ENCODE measurements around the gene PRUNE2. TPM values are rescaled to one million over a fixed set of nuclear protein-coding genes. Genes with fewer than 3 reads are reported as not detected.
"Not testable (repeated sequence)": the region's sequence is repeated elsewhere in the genome, so short reads cannot be mapped to it uniquely, and the experiment has no call there.

Gene PRUNE2
- total RNA-seq, 1 experiment from 2014 or later: not detected

GRCh38 chr9:76598981-76599380 is 306.9 kb downstream of the PRUNE2 start:
- in situ Hi-C loops (cut with HindIII; ENCODE audit: low sequenced_read_pairs): no loop called here

GRCh38 chr9:76595645-76596044 is 310.3 kb downstream of the PRUNE2 start:
- DNase-seq (ENCODE audit: low spot score): no peak
- in situ Hi-C loops (cut with HindIII; ENCODE audit: low sequenced_read_pairs): no loop called here

More at GRCh38 chr9:76598981-76599380, 306.9 kb downstream of the PRUNE2 start:
- no peak for DNase-seq (ENCODE audit: low spot score)

DNA sequence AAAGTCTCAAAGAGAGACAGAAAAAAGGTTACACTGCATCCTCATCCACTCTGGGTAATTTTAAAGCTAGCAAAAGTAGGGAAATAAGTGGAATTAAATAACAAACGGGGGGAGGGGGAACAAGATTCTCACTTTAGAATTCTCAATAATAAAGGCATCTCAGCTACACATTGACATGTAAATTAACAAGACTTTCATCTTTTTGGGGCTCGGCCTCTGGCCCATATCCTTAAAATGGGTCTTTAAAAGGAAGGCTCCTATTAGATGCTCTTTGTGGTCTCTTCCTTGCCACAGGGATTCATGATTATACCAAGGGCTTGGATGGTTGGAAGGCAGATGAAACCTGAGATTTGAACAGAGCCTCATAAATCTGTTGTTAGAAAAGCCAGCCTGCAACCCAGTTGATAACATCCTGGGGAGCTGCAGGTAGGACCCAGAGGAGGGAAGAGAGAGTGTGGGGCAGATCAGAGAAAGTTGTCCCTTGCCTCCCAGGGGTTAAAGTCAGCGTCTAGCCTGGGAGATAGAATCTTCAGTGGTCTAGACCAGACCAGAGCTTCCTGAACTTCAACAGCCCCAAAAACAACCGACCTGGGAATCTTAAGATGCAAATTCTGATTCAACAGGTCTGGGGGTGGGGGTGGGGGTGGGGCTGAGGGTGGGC is 311.0 kb downstream of the PRUNE2 start:
- no peak for DNase-seq (ENCODE audit: low spot score)
- in situ Hi-C loops (cut with HindIII; ENCODE audit: low sequenced_read_pairs): no loop called here

DNA sequence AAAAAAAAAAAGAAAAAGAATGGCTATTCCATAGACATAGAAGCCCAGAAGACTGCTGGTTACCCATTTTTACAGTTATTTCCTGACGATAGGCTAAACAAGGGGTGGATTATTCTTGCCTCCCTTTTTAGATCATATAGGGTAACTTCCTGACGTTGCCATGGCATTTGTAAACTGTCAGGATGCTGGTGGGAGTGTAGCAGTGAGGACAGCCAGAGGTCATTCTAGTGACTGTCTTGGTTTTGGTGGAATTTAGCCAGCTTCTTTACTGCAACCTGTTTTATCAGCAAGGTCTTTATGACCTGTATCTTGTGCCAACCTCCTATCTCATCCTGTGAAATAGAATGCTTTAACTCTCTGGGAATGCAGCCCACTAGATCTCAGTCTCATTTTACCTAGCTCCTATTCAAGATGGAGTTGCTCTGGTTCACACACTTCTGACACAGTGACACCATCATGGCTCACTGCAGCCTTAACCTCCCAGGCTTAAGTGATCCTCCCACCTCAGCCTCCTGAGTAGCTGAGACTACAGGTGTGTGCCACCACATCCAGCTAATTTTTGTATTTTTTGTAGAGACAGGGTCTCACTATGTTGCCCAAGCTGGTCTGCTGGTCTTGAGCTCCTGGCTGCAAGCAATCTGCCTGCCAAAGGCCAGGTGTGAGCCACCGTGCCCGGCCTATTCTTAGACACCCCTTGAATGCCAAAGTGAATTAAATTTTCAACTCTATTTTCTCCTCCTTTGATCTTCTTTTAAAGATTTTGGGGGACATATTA is 311.8 kb downstream of the PRUNE2 start:
- in situ Hi-C loops (cut with HindIII; ENCODE audit: low sequenced_read_pairs): not testable (repeated sequence)

GRCh38 chr9:76592974-76593347 is 313.0 kb downstream of the PRUNE2 start:
- in situ Hi-C loops (cut with HindIII; ENCODE audit: low sequenced_read_pairs): no loop called here

More for the DNA sequence above, 311.8 kb downstream of the PRUNE2 start:
- DNase-seq (ENCODE audit: low spot score): not testable (repeated sequence)

DNA sequence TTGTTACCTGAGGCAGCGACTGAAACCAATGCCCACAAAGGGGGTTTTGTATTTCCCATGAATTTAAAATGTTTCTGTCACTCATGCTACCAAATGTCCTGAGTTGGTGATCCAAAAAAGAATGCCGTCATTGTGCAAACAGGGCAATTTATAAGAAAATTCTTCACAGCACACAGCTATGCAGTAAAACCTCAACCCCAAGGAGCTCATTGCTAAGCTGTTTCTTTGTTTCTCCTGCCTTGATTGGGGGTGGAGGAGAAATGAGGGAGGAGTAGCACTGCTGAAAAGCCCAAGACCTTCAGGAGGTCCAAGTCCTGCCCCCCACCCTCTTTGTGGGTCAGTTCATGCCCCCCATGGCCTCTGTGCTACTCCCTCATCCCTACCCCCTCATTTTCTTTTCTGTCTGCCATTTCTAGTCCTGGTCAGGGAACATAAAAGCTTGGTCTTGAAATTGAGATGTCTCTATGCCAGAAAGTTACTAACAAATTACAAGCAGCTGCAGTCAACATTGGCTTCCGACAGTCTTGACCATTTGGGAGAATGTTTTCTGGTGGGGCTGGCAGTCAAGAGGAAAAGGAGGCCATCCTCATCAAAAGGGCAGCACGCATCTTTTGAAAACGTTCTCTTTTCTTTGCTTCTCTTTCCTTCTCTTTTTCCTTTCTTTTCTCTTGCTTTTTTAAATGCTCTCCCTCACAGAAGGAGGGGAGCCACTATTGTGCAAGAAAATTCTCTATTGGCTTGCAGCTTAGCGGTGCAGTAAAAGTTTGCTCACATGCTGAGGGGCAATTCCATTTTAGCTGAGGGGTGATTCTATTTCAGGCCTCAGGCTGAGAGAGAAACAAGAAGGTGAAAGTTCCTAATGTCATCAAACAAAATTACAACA is 313.6 kb downstream of the PRUNE2 start:
- DNase-seq (ENCODE audit: low spot score): no peak
- in situ Hi-C loops (cut with HindIII; ENCODE audit: low sequenced_read_pairs): no loop called here

More at GRCh38 chr9:76592974-76593347, 313.0 kb downstream of the PRUNE2 start:
- DNase-seq (ENCODE audit: low spot score): no peak

DNA sequence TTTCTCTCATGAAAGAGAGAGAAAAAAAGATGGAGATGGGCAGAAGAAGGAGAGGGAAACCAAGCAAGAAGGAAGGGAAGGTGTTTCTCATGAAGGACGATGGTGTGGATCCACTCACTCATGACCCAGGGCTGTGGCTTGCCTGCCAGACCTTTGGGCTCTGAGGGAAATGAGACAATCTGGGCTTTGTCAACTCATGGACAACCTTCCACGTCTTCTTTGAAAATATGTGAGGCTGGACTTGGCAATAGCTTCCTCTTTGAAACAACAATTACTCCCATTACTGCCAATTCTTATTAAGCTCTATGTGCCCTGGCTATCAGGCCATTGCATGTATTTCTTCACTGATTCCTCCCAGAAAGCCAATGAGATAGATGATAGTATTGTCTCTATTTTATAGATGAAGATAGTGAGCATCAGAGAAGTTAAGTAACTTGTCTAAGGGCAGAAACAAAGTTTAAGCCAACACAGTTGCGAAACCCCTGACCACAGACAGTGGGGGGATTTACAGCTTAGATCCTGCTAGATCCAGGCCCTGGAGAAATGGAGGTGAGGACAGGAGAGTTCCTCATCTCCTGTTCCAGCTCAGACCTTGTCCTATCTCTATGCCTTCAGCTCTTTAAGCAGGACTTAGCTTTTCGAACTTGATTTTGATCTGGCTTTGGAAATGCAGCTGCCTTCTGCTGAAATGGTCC is 314.5 kb downstream of the PRUNE2 start:
- DNase-seq (ENCODE audit: low spot score): no peak
- in situ Hi-C loops (cut with HindIII; ENCODE audit: low sequenced_read_pairs): no loop called here

DNA sequence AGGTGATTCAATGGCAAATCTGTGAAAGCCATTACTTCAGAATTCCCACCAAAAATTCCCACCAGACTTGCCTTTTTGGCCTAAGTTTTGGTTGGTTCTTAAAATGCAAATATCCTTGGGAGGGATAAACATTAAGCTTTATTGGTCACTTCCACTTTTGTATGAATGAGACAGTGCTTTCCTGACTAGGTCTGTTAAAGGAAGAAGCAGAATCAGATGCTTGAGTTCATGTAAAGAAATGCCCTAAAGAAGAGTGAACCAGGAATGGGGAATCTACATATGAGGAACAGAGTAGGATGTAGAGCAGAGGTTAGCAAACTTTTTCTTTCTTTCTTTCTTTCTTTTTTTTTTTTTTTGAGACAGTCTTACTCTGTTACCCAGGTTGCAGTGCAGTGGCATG is 317.6 kb downstream of the PRUNE2 start:
- in situ Hi-C loops (cut with HindIII; ENCODE audit: low sequenced_read_pairs): no loop called here
- DNase-seq (ENCODE audit: low spot score): no peak

- in situ Hi-C loops (cut with HindIII; ENCODE audit: low sequenced_read_pairs): no loop called here
- DNase-seq (ENCODE audit: low spot score): peak; percentile 60
Observed at GRCh38 chr9:76586390-76587314, 319.3 kb downstream of the PRUNE2 start.

DNA sequence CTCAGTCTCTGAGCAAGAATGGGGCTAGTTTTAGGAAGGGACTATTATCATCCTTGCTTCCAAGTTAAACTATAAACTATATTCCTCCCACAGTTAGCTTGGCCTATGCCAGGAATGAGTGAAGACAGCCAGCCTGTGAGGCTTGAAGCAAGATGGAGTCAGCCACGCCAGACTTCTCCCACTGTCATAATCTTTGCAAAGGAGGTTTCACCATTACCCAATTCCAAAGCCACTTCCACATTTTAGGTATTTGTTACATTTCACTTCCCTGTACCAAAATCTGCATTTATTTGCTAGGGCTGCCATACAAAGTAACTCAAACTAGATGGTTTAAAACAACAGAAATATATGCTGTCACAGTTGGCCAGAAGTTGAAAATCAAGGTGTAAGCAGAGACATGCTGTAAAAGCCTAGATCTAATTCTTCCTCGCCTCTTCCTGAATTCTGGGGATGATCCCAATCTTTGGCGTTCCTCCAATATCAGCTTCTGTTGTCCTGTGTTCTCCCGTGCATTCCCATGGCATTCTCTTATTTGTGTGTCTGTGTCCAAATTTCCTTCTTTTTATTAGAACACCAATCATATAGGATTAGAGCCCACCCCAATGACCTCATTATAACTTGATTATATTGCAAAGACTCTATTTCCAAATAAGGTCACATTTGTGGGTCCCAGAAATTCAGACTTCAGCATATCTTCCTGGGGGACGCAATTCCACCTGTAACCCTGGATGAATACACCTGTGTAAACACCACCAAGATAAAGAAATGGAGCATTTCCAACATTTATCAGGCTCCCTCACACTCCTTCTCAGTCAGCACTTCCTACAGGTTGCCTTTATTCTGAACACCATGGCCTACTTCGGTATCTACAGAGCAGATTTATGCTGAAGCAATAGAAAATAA is 320.2 kb downstream of the PRUNE2 start:
- DNase-seq (ENCODE audit: low spot score): peak; percentile 74
- in situ Hi-C loops (cut with HindIII; ENCODE audit: low sequenced_read_pairs): no loop called here

DNA sequence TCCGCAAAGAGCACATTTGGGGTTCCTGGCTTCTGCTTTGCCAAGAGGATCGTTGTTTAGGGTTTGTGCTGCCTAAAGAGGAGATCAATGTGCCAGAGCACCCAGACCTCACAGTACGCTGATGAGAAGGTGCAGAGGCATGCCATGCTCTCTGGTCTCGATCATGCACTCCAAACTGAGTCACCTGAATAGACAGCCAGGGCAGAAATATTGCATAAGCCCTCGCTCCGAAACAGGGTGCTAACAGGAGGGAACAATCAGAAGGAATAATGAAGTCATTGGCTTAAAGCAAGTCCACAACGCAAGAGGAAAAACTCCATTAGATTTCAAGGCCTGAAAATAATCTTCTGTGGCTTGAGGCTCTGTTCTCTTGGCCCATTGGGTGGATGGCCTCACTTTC is 322.7 kb downstream of the PRUNE2 start:
- DNase-seq (ENCODE audit: low spot score): no peak
- in situ Hi-C loops (cut with HindIII; ENCODE audit: low sequenced_read_pairs): no loop called here

DNA sequence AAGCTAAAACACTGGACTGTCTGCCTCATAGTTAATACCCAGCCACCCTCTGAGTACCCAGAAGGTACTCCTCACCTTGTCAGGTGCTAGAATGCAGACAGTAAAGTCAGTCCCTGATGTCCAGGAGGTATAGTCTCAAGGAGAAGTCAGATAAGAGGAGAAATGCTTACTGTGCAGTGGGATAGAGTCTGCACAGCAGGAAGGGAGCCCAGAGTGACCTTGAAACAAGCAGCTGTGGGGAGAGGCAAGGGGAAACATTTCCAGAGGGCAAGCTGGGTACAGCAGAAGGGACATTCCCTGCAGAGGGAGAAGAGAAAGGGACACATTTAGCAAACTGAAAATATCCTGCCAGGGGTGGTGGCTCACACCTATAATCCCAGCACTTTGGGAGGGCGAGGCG is 324.2 kb downstream of the PRUNE2 start:
- DNase-seq (ENCODE audit: low spot score): no peak
- in situ Hi-C loops (cut with HindIII; ENCODE audit: low sequenced_read_pairs): no loop called here

- in situ Hi-C loops (cut with HindIII; ENCODE audit: low sequenced_read_pairs): no loop called here
- no peak for DNase-seq (ENCODE audit: low spot score)
Observed at GRCh38 chr9:76580820-76581219, 325.1 kb downstream of the PRUNE2 start.

- no peak for DNase-seq (ENCODE audit: low spot score)
- in situ Hi-C loops (cut with HindIII; ENCODE audit: low sequenced_read_pairs): no loop called here
Observed at GRCh38 chr9:76580188-76580587, 325.7 kb downstream of the PRUNE2 start.

DNA sequence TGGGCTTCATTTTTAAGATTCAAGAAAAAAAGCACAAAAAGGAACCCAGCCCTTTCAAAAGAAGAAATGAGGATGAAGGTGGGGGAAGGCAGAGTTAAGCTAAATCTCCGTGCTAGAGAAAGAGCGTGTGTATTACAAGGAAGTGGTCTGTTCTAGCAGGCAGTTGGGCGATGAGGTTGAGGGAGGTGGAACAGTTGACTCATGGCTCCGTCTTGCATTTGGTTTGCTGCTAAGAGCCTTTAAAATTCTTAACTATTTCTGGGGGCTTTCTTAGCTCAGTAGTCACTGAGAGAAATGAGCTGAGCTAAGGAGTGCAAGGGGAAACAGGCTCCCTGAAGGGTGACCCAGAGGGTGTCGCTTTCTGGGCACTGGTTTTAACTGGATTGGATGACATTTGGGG is 329.6 kb downstream of the PRUNE2 start:
- in situ Hi-C loops (cut with HindIII; ENCODE audit: low sequenced_read_pairs): no loop called here
- no peak for DNase-seq (ENCODE audit: low spot score)

DNA sequence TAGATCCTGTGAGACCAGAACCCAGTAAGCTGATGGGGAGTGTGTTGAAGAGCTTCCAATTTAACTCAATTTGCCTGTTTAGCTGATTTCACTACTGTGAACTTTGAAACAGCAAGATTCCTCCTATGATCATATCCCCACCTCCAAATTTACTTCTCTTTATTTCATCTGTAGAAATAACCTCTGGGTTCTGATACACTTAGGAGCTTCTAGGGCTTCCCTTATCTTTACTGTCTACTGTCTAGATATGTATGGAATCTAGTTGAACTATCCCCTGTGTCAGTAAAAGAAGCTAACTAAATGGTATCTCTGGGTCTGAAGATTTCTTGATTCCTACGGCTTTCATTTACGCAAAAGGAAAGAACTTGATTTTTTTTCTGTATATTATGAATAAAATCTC is 330.2 kb downstream of the PRUNE2 start:
- DNase-seq (ENCODE audit: low spot score): no peak
- in situ Hi-C loops (cut with HindIII; ENCODE audit: low sequenced_read_pairs): no loop called here
